ENCODE data around the gene SLC38A10.

The SLC38A10 gene

GRCh38 chr17:81258292-81258691, 36.8 kb downstream of the SLC38A10 start:
- H3K4me3 ChIP-seq (ENCODE audit: low read depth, low read length): no peak overlapping the region

GRCh38 chr17:81257533-81257932, 37.6 kb downstream of the SLC38A10 start:
- H3K4me3 ChIP-seq (ENCODE audit: low read depth, low read length): no peak overlapping the region

DNA sequence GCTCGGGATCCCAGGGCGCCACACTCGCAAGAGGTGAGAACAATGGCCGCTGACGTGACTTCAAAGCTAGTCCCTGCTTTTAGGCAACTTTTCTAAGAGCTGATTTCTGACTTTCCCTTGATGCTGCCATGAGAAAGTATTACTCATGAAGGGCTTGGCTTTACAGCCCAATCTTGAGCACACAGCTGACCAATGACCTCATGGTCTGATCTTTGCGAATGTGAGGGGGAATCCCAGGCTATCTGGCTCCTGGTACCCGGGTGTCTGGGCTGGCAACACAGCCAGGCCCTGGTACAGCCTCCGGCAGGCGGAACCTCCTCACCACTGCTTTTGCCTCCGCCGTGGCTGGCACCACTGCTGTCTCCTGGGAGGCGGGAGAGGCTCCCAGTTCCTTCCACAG, 38.5 kb downstream of the SLC38A10 start:
- no peak overlapping the region for H3K4me3 ChIP-seq (ENCODE audit: low read depth, low read length)

- H3K4me3 ChIP-seq (ENCODE audit: low read depth, low read length): no peak overlapping the region
Observed at GRCh38 chr17:81254955-81255717, 40.0 kb downstream of the SLC38A10 start.

DNA sequence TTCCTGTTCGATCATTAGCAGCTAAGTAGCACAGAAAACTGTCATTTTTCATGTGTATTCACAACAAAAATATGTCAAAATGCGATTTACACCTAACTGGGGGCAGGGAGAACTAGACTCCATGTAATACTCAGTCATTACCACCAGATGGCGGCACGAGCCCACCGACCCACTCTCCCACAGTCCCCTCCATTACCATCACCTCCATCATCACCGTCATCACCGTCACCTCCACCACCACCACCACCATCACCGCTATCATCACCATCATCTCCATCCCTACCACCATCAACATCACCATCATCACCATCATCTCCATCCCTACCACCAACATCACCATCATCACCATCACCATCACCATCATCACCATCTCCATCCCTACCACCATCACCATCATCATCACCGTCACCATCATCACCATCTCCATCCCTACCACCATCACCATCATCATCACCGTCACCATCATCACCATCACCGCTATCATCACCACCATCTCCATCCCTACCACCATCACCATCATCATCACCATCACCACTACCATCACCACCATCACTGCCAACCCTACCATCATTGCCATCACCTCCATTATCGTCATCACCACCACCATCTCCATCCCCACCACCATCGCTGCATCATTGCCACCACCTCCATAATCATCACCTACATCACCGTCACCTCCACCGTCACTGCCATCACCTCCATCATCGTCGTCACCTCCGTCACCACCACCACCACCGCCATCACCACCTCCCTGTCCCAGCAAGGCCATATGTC, 41.6 kb downstream of the SLC38A10 start:
- H3K4me3 ChIP-seq (ENCODE audit: low read depth, low read length): no peak overlapping the region

GRCh38 chr17:81252987-81253329, 42.1 kb downstream of the SLC38A10 start:
- no peak overlapping the region for H3K4me3 ChIP-seq (ENCODE audit: low read depth, low read length)

DNA sequence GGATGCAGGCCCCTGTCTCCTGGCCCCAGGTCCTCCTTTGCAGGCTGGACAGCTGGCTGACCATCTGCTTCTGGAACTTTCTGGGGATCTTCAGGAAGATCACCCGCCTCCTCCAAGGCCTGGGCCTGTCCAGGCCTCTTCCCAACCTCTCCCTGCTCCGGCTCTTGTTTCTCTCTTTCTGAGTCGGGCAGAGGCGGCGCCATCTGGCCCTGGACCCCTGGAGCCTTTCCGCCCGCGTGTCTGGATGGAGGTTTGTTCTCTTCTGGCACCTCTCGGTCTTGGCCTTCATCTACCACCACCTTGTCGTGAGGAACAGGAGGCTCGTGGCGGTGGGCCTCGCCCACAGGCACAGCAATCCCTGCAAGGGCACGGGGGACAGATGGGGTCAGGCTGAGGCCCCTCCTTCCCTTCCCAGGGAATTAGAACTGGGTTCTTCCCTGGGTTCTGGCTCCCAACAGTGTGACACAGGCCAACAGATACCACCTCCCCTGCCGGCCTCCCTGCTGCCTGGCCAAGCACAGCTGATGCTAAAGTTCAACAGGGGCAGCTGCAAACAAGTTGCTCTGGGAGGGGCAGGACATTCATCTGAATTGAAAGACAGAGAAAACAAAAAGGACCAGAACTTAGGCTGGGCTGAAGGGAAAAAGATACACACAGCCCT, 42.7 kb downstream of the SLC38A10 start:
- H3K4me3 ChIP-seq (ENCODE audit: low read depth, low read length): no peak overlapping the region

GRCh38 chr17:81251709-81252301, 43.3 kb downstream of the SLC38A10 start:
- no peak overlapping the region for H3K4me3 ChIP-seq (ENCODE audit: low read depth, low read length)

GRCh38 chr17:81251094-81251708, 43.9 kb downstream of the SLC38A10 start:
- no peak overlapping the region for H3K4me3 ChIP-seq (ENCODE audit: low read depth, low read length)

GRCh38 chr17:81250286-81251093, 44.6 kb downstream of the SLC38A10 start:
- H3K4me3 ChIP-seq (ENCODE audit: low read depth, low read length): no peak overlapping the region

DNA sequence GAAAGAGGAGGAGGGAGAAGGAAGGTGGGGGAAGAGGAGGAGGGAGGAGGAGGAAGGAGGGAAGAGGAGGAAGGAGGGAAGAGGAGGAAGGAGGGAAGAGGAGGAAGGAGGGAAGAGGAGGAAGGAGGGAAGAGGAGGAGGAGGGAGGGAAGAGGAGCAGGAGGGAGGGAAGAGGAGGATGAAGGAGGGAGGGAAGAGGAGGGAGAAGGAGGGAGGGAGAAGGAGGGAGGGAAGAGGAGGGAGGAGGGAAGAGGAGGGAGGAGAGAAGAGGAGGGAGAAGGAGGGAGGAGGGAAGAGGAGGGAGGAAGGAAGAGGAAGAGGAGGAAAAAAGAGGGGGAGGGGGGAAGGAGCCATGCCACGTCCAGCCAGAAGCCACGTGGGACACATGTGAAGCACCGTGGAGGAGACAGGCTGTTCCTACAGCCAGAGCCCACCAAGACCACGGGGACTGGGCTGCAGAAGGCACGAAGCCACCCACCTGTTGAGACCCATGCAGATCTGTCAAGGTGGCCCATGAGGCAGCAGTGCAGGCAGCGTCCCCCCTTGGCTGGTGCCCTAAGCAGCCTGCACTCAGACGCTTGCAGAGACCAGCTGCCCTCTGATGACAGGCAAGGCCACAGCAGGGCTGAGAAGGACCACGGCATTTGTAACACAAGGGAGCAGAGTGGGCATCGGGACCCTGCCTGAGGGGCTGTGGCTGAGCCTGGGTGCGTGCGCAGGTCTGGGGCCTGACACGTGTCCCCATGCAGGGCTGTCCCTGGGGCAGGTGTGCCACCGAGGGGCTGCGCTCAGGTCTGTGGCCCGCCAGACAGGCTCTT, 45.7 kb downstream of the SLC38A10 start:
- H3K4me3 ChIP-seq (ENCODE audit: low read depth, low read length): no peak overlapping the region

DNA sequence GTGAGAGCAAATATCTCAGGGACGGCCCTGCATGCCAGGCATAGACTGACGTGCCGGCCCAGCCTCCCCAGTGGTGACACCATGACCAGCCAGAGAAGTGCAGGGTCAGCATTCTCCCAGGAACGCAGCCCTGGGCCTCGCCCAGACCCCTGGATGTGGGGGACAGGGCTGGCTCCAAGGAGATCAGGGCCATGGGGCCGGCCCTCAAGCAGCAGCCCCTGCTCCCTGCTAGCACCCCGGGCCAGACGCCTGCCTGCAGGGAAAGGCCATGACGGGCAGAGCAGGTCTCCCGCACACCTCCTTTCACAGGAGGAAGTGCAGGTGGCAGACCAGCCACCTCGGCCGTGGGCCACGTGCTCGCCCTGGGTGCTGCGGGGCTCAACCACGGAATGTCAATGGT, 46.5 kb downstream of the SLC38A10 start:
- H3K4me3 ChIP-seq (ENCODE audit: low read depth, low read length): no peak overlapping the region

DNA sequence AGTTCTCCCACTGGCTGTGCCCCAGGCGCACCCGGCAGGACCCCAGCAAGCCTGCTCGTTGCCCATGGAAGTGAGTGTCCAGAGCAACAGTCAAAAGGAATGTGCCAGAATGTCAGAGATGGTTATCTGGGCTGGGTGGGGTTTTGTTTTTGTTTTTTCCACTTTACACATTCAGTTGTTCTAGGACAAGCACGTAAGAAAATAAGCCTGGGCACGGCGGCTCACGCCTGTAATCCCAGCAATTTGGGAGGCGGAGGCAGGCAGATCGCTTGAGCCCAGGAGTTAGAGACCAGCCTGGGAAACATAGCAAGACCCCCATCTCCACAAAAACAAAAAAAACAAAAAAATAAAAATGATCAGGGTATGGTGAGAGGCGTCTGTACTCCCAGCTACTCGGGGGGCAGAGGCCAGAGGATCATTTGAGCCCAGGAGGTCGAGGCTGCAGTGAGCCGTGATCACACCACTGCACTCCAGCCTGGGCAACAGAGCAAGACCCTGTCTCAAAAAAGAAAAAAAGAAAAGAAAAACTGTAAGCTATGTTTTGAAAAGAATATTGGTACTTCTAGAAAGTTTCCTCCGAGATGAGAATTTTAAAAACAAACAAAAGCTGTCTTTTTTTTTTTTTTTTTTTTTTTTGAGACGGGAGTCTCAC, 47.6 kb downstream of the SLC38A10 start:
- H3K4me3 ChIP-seq (ENCODE audit: low read depth, low read length): no peak overlapping the region

DNA sequence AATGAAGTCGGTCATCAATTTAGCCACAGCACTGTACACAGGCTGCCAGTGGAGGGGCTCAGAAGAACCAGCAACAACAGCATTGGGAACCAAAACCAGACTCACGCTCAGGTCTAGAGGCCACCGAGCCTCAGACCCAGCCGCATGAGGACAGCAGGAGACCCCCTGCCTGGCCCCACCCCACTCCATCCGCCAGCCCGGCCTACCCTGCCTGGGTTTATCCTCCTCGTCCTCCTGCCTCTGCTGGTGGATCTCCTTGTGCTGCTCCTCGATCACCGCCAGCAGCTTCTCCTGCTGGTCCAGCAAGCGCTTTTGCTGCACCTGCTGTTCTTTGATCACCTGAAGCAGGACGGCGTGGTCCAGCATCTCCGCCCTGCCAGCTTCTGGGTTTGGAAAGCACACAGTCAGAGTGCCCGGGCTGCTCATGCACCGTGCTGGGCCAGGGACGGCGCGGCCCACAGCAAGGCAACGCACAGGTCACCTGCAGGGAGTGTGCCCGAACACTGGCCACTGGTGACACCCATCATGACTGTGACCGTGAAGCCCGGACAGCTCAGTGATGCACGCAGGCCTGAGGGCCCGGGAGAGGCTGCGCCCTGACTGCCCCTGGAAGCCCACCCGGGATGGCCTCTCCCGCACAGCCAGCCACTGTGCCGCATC, 48.3 kb downstream of the SLC38A10 start:
- H3K4me3 ChIP-seq (ENCODE audit: low read depth, low read length): no peak overlapping the region

DNA sequence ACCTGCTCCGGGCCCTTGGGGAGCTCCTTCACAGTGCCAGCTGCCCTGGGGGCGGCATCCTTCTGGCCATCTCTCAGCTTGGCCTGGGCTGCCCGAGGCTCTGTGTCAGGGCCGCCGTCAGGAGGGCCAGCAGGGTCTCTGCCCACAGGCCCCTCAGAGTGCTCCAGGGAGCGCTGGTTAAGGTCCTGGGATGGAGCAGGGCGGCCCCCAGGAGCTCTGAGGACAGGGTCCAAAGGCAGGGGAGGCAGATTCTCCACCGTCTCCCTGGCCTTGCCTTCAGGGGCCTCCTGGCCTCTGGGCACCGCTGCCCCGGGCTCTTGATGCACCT, 48.8 kb downstream of the SLC38A10 start:
- no peak overlapping the region for H3K4me3 ChIP-seq (ENCODE audit: low read depth, low read length)

GRCh38 chr17:81245665-81246342, 49.3 kb downstream of the SLC38A10 start:
- no peak overlapping the region for H3K4me3 ChIP-seq (ENCODE audit: low read depth, low read length)

GRCh38 chr17:81245024-81245664, 50.0 kb downstream of the SLC38A10 start:
- H3K4me3 ChIP-seq (ENCODE audit: low read depth, low read length): no peak overlapping the region
